Testis (tissue), 2 donors: ENCODE results near the gene GPR176.

Experiments
- CTCF ChIP-seq, 3 experiments: fragments of 450-650 bp in 2 of 3; fragments of 200-600 bp in 1 of 3; sonication (generic) in 1 of 3; IDR thresholded peaks; one replicate each; pipeline ENCODE4 v1.5.1; 2016 to 2019; ENCODE audit warnings: antibody characterized with exemption in 3 of 3, mild to moderate bottlenecking in 2 of 3, moderate library complexity in 1 of 3
- POLR2A ChIP-seq: fragments of 450-650 bp; IDR thresholded peaks from one replicate; pipeline ENCODE4 v1.6.1; 2017; ENCODE audit warnings: antibody characterized with exemption, mild to moderate bottlenecking, moderate library complexity

GRCh38 chr15:39752991-39753390 is 167.1 kb downstream of the GPR176 start:
- TF ChIP-seq POLR2A = no peak
- no peak for TF ChIP-seq CTCF (IDR thresholded peaks at IDR 0.05)
